Ovary (tissue), 3 donors: ENCODE data around the gene CMTM5.

Experiments used
- CTCF ChIP-seq, 3 donors: fragments of 450-650 bp in 2 of 3; fragments of 200-600 bp in 1 of 3; IDR thresholded peaks; one replicate each; pipeline versions ENCODE4 v1.5.1 to v1.8.0; 2016 to 2022; ENCODE audit warnings: antibody characterized with exemption in 3 of 3, mild to moderate bottlenecking in 1 of 3
- EP300 ChIP-seq: sonication (generic); formaldehyde crosslinking; IDR thresholded peaks from one replicate; pipeline ENCODE4 v1.6.1; 2017; ENCODE audit warnings: antibody characterized with exemption
- POLR2A ChIP-seq: fragments of 450-650 bp; IDR thresholded peaks from one replicate; pipeline ENCODE4 v1.6.1; 2017; ENCODE audit warnings: antibody characterized with exemption, mild to moderate bottlenecking, moderate library complexity
- donor health status: DM: no; HTN: no; CAD: no.

GRCh38 chr14:23327947-23328744, 48.7 kb upstream of the CMTM5 start:
- TF ChIP-seq CTCF (IDR thresholded peaks at IDR 0.05) = peak; percentile 68 to 85 (median 83)
- TF ChIP-seq POLR2A = no peak
- no peak for TF ChIP-seq EP300
